Left hindlimb (tissue), 1 donor: Measurements from ENCODE around the gene CCDC69.
"Not testable (repeated sequence)": the region's sequence is repeated elsewhere in the genome, so short reads cannot be mapped to it uniquely, and the experiment has no call there.

Source experiments
- DNase-seq: peaks from one replicate; pipeline ENCODE4 v3.0.0-alpha.2; 2018

The CCDC69 gene

DNA sequence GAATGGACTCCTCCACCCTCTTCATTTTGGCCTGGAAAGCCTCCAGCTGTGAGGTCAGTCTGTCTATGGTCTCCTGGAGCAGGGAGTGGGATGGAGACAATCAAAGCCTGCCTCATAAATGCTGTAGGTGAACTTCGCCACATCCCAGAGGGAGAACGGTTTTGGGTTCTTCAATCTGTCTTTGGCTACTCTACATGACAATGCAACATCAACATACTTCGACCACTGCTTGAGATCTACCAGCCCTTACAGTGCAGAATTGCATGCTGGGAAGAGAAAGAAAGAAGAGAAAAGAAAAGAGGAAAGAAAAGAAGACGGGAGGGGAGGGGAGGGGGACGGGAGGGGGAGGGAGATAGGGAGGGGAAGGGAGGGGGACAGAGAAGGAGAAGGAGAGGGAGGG, 37.8 kb downstream of the CCDC69 start:
- DNase-seq: no peak

DNA sequence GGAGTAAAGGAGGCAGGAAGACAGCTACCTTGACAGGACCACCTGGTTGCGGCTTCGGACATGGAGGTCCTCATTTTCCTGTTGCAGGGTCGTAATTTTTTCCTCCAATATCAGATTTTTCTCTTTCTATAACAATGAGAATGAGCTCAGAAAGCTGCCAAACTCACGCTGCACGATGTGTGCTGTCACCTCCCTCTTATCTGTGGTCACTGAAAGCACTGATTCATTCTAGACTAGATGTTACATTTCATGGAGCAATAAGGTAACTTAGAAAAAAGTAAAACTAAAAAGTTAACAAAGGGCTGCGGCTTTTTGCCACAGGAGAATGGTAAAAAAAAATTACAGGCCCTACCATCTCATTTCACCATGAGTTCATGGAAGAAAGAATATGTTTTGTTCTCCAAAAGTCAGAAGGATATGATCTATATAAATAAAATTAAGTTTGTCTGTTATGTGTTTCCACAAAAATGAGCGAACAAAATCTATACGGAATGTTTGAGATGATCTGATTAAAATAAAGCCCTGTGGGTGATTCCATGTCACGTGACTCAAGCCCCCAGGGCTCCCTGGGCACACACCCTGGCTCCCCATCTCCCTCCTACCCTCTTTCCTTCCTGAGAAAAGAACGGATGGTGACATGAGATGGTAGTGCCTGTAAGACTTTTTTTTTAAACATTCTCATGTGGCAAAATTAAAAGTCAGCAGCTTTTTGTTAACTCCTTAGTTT, 39.4 kb downstream of the CCDC69 start:
- DNase-seq: no peak

DNA sequence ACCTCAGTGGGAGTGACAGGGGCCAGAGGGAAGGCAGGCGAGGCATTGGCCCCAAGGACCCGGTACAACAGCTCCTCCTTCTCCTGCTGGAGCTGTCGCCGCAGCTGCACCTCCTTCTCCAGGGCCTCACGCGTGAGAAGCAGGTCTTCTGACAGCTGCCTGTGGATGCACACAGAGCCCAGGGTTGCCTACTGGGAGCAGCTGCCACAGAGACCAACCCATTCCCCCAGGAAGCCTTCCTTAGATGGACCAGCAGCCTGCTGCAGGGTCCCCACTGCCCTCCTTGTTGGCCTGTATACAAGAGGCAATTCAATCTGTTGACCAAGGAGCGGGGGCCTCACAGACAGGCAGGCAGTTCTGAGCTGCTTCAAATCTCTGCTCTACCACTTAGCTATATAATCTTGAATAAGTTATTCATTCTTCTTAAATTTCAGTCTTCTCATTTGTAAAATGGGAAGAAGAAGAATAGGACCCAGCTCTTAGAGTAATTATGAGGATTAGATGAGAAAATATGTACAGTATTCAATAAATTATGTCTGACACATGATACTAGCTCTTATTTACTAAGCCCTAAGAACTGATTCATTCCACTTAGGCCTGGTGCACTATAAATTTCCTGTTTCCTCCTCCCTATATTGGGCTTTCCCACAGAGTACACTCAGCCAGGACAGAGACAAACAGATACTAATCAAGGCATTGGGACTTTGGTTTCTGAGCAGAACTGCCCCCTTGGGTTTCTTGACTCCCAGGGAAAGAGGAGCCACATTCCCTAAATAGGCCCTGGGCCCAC, 40.2 kb downstream of the CCDC69 start:
- peak; percentile 50 for DNase-seq

DNA sequence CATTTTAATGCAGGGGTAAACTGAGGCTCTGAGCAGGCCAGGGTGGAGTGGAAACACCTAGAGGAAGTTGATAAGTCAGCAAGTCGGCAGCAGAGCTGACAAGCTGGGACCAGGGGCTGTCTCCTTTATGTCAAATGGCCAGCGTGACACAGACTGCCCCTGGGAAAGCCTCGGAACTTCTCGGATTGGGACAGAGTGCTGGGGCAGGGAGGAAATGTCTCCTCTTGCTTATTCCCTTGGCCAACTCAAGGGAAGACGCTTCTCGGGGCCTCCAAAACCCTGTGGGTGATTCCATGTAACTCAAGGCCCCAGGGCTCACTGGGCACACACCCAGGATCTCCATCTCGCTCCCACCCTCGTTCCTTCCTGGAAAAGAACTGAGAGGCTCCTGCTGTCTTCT, 40.9 kb downstream of the CCDC69 start:
- no peak for DNase-seq

DNA sequence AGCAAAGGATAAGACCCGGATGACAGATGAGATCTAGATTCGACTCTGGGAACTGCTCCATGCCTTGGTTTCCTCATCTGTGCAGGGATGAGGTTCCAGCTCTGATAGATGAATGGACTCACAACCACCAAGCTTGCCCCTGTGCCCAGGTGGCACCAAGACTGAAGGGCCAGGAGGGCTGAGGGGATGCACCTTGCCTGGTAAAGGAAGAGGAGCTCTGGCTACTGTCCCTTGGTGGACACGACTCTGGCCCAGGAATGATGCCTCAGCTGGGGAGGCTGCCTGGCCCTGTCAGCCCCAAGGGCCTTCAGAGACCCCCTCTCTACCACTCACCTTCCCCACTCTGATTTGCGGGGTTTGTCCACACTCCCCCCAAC, 41.4 kb downstream of the CCDC69 start:
- DNase-seq: no peak

DNA sequence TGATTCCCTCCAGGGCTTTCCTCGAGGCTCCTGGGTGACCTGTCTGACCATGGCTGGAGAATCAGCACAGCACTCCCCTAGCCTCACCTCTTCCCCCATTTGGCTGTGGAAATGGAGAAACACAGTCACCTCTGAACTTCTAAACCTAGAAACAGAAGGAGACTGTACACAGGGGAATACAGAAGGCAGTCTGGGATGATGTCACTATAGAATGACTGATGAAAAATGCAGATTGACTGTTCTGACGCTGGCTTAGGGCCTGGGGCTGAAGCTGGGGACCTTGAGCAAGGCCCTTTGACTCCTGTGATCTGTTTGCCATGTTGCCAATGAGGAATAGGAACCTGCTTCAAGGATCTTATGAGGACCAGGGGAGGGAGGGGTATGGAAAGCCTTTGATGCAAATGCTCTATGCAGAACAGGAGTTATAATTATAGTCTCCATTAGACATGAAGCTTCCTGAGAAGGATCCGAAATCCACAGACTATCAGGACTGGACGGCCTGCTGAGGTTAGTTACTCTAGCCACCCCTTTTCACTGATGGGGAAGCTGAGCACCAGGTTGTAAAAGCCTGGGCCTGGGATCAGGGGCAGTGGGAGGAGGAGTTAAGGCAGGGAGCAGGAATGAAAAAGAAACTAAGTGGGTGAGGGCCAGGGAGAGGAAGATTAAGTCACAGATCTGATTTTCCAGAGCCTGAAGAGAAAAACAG, 41.9 kb downstream of the CCDC69 start:
- DNase-seq: no peak

DNA sequence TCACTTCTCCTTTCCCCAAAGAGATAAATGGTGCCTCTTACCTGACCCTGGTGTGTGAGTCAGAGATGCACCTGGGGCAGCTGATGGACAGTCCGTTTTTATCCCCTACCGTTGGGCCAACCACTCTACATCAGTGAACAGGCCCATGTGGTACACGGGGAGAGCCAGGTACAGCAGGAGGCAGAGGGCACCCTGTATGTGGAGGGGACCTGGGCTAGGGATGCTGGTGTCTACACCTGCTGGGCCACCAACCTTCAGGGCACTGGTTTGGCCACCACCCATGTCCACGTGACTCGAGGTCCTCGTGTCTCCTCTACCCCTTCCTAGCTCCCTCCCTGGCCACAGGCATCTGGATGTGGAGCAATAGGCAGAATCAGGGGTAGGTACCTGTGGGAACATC, 43.6 kb downstream of the CCDC69 start:
- no peak for DNase-seq

DNA sequence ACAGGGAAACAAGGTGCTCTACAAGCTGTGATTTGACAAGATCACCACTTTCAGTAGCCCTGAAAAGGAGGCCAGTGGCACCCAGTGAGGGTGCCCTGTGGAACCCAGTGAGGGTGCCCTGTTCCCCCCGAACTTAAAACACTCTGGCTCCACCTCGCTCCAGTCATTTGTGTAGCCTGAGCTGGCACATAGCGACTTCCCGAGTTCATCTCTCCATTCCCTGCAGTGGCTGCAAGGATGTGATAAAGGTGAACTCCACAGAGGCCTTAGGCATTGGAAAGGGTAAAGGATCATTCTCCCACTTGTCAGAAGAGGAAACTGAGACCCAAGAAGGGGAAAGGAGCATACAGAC, 44.4 kb downstream of the CCDC69 start:
- DNase-seq: no peak

DNA sequence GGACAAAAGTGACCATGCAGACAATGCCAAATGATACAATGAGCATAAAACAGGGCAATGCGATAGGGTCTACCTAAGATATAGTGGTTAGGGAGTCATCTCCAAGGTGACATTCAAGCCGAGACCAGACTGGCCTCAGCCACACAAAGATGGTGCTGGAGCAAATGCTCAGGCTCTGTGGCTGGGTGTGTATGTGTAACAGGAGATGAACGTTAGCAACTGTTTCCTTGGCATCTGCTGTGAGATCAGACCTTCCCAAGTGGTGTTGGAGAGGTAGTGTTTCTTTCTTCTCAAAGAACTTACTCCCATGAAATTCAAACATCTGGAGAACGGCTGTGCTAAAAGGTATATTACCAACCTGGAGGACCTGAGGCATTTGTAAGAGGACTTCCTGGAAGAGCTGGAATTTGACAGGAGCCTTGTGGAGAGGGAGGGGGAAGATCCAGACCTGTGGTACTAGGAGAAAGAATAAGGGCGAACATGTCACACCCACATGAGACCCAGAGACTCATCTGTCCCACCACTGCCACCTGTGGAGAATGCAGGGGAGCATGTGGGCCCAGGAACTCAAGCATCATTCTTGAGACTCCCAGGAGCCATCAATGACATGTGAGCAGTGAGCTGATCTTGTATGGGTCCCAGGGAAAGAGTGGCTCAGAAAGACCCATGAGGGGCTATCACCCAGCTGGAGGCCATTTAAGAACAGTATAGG, 45.0 kb downstream of the CCDC69 start:
- no peak for DNase-seq

DNA sequence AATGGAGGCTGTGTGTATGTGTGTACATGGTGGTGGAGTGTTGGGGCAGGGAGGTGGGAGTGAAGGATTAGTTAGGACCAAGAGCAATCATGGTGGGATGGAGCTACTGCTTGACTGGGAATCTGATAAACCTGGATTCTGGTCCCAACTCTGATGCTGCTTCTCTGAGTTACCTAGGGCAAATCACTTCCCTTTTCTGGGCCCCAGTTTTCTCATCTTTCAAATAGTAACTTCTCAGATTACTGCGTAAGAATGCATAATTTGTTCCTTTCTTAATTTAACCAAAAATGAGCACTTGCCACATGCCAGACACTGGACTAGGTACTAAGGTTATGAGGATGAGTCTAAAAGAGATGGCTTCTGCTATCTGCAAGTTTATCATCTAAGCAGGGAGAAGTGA, 45.5 kb downstream of the CCDC69 start:
- no peak for DNase-seq

DNA sequence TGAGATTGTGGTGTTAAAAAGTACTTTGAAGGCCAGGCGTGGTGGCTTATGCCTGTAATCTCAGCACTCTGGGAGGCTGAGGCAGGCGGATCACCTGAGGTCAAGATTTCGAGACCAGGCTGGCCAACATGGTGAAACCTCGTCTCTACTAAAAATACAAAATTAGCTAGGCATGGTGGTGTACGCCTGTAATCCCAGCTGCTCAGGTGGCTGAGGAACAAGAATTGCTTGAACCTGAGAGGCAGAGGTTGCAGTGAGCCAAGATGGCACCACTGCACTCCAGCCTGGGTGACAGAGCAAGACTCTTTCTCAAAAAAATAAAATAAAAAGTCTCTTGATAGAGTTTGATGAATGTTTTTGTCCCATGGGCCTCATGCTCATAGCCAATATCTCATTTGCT, 47.6 kb downstream of the CCDC69 start:
- DNase-seq: not testable (repeated sequence)

DNA sequence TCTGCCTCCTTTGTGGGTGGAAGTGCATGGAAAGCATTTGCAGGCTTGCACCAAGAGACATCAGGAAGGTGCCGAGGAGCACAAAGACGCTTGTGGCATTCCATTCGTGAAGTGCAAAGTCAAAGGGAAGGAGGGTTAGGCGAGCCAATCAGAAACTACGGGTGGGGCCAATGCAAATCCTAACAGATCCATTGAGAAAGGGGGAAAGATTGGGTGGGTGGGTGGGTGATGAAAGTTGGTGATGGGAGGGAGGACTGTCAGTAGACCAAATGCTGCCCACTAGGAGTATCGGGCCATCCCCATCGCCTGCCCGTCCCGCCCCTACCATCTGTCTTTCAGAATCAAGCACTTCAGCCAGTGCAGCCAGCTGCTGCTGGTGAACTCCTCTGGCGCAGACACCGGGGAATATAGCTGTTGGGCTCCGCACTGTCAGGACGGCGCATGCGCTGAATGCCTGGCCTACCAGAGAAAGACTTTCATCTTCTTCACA, 49.2 kb downstream of the CCDC69 start:
- peak; percentile 40 for DNase-seq

DNA sequence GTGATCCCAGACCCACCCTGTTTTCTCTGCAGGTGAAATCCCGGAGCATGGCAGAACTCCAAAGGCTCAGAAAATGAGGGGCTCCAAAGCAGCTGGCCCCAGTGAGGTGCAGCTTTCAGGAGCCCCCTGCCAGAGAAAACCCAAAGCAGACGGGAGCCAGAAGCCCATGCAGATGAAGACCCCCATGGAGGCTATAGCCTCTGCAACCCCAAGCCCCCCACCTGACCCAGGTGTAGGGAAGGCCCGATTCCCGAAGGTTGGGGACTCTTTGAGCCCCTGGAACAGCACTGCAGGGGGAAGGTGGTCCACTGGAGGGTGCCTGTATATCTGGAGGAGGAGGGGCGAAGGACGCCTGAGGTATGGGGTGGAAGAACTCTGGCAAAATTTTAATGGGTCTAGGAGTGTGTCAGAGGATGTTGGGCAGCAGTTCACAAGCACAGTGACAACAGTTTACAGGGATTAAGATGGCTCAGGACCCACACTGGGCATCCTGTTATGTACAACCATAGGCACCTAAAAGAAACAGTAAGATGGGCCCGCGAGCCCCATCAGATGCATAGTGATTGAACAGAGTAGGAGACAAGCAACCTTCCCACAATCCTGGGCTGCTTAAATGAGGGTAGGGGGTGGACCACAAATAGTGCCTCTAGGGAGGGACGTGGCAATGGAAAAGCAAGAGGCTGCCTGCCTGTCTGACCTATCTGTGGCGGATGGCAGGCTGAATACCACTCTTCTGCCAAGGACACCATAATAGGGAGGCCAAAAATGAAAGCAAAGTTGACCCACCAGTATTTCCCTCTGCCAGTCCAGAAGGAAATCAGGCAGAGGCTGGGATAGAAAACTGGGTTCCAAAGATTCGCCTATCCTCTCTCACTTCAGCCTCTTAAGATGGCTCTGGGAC, 49.9 kb downstream of the CCDC69 start:
- DNase-seq: no peak

DNA sequence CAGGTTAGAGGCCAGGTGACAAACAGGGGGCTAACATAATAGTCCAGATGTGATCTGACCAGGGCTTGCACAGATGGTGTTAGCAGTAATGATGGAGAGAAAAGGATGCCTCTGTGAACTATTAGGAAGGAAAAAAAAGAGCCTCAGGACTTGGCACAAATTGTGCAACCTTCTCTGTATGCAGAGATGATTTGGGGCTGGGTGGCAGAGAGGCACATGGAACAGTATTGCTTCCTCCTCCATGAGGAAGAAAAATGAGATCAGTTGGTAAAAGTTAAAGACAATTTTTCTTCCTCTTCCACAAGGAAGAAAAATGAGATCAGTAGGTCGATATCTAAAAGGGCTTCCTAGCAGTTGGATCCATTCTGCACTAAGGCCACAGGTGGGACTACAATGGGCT, 52.4 kb downstream of the CCDC69 start:
- no peak for DNase-seq

DNA sequence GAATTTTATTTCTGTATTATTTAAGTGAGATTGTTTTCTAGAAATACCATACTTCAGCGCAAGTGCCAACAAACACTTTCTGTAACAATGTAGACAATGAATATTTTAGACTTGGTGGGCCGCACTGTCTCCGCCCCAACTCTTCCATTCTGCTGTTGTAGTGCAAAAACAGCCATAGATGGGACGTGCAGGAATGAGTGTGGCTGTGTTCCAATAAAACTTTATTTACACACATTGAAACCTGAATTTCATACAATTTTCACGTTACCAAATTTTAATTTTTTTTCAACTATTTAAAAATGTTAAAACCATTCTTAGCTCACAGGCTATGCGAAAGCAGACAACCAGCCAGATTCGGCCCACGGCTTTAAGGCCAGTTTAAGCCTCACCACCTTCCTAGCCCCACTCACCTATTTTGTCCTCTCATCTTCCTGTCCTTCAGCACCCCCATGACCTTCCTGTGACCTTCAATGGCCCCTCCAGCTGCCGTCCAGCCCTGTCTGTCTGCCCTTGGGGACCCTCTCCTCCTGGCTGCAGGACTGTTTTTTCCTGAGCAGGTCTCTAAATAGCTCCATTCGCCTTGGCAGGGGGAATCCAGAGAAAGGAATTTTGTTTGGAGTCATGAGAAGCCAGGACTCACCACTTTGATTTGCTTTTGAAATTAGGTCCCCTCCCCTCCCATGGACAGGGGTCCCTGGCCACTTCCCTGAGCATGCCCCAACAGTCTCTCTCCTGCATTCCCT, 55.1 kb downstream of the CCDC69 start:
- no peak for DNase-seq

DNA sequence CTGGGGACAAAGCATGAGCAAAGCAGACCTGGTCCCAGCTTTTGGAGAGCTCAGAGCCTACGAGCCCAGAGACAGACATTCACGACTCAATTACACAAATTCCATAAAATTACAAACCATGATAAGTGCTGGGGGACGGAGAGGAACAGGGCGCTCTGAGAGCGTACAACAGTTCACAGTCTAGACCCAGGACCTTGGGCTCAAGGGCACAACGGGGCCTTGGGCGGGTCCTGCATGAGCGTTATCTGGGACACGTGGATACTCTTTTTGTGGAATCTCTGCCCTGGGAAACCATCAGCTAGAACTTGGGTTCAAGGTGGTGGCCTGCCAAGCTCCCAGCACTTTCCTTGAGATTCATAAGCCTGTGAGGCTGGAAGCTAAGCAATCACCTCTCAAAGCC, 56.9 kb downstream of the CCDC69 start:
- no peak for DNase-seq

DNA sequence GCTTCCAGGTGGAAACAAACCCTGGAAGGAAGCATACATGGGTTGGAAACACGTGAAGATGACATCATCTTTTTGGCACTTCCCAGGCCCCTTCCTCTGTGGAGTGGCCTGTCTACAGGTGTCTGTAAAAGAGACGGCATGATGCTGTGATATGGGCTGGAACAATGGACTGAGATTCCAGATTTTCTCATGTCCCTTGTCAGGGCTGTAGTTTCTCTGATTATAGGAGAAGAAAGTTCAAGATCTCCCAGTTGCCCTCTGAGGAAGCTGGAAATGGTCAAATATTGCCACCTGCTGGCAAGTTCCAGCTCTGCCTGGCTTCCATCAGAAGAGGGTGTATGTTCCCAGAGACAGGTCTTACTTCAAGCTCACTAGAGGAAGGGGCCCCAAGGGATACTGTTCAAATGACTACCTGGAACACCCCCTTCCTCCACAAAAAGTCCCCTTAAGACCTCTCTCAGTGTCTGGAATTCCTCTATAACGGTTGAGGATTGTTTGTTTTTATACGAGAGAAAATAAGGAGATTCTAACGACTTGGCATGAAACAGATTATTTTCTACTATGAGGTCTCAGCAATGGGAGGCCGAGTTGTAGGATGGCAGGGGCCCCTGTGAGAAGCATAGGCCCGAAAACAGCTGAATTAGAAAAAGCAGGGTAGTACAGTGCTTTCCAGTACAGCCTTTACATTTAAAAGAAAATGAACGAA, 59.1 kb downstream of the CCDC69 start:
- DNase-seq: peak; percentile 79

DNA sequence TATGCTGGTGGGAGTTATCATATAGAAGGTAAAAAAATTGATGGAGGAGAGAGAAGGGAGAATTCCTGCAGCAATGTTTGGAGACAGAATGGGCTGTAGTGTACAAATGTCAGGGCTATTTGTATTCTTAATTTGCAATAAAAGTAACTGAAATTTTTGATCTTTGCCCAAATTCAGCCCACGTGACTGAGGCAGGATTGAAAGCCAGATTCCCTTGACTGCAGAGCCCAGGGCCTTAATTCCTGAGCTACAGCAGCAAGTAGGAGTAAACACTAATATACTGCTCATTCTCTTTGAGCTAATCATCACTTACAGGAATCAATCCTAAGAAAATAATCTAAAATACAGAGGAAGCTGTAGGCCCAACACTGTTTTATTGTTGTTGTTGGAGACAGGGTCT, 61.1 kb downstream of the CCDC69 start:
- no peak for DNase-seq

DNA sequence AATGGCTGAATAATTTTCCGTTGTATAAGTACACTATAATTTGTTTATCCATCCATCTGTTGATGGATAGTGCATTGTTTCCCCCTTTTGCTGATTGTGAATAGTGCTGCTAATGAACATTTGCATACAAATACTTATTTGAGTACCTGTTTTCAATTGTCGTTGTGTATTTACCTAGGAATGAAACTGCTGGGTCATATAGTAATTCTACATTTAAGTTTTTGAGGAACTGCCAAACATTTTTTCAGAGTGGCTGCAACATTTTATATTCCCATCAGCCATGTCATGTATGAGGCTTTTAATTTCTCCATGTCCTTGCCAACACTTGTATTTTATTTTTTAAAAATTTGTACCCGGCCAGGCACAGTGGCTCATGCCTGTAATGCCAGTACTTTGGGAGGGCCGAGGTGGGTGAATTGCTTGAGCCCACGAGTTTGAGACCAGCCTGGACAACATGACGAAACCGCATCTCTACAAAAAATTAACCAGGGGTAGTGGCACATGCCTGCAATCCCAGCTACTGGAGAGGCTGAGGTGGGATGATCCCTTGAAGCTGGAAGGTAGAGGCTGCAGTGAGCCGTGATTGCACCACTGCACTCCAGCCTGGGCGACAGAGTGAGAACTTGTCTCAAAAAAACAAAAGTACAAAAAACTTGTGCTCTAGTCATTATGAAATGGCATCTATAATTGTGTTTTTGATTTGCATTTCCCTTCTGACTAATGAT, 64.1 kb downstream of the CCDC69 start:
- no peak for DNase-seq

DNA sequence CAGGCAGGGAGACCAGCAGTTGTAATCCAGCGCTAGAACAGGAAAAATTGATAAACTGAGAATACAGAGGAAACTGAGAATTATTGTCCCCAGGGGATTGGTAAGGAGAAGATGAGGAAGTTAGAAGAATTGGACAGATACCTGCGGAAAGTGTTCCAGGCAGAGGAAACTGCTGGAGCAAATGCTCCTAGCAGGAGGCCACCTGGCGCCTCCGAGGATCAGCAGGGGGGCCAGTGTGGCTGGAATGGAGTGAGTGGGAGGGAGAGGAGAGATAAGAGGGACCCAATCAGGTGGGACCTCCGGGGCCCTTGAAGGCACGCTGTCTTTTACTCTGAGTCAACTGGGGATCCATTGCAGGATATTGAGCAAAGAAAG, 65.6 kb downstream of the CCDC69 start:
- DNase-seq: no peak
